ENCODE data around the gene HES3. TPM values are rescaled to one million over a fixed set of nuclear protein-coding genes. Genes with fewer than 3 reads are reported as not detected.

HES3 gene
- total RNA-seq, 1 donor from 2014 or later = not detected

DNA sequence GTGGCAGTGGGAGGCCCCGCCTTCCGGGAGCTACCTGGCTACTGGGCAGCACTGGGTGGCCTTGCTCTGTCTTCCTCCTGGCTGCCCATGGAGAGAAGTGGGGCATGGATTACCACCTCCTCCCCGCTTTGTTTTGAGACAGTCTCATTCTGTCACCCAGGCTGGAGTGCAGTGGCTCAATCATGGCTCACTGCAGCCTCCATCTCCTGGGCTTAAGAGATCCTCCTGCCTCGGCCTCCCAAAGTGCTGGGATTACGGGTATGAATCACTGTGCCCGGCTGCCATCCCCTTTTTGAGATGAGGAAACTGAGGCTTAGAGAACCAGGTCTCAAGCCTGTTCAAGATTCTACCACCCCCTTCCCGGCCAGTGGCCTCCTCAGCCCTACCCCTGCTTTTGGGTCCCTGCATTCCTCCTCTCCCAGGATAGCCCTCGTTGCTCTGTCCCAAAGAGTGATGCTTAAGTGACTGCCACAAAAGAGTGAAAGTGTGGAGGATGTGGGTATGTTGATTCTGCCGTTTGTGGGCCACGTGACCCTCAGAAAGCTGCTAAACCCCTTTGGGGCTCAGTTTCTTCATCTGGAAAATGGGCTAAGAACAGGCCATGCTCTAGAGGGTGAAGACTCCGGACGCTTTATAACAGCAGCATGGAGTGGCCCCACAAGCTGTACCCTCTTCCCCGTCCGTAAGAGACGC is 7.8 kb downstream of the HES3 start:
- DNase-seq (ENCODE audit: low spot score) = no peak

DNA sequence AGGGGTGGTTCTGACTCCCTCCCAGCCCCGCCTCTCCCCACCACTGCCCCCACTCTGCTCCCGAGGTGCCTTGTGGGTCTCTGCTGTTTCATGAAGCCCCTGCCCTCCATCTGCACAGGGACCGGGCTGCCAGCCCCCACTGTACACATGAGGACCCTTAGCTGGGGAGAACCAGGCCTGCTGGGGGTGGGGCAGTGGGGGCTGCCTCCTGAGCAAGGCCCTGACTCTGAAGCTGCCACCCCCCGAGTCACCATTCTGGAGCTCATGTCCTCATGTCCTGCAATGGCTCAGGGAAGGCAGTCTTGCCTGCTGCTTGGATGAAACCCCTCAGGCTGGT is 8.4 kb downstream of the HES3 start:
- no peaks in the 10 kb centered on the region for H3K9me3 Mint-ChIP-seq (ENCODE audit: low read depth)
- H3K27me3 Mint-ChIP-seq (ENCODE audit: low read depth) = peaks cover 25% of the 10 kb centered on the region

More for the DNA sequence above, 7.8 kb downstream of the HES3 start:
- no peaks in the 10 kb centered on the region for H3K9me3 Mint-ChIP-seq (ENCODE audit: low read depth)
- H3K36me3 Mint-ChIP-seq (ENCODE audit: low read depth) = no peaks in the 10 kb centered on the region
- no peaks in the 10 kb centered on the region for H3K4me1 Mint-ChIP-seq (ENCODE audit: low read depth)
- no peak overlapping the region for H3K4me3 Mint-ChIP-seq (ENCODE audit: unreplicated experiment)
- no peak overlapping the region for H3K27ac Mint-ChIP-seq (ENCODE audit: unreplicated experiment)
- peaks cover 25% of the 10 kb centered on the region for H3K27me3 Mint-ChIP-seq (ENCODE audit: low read depth)
- TF ChIP-seq, protein P1, sequence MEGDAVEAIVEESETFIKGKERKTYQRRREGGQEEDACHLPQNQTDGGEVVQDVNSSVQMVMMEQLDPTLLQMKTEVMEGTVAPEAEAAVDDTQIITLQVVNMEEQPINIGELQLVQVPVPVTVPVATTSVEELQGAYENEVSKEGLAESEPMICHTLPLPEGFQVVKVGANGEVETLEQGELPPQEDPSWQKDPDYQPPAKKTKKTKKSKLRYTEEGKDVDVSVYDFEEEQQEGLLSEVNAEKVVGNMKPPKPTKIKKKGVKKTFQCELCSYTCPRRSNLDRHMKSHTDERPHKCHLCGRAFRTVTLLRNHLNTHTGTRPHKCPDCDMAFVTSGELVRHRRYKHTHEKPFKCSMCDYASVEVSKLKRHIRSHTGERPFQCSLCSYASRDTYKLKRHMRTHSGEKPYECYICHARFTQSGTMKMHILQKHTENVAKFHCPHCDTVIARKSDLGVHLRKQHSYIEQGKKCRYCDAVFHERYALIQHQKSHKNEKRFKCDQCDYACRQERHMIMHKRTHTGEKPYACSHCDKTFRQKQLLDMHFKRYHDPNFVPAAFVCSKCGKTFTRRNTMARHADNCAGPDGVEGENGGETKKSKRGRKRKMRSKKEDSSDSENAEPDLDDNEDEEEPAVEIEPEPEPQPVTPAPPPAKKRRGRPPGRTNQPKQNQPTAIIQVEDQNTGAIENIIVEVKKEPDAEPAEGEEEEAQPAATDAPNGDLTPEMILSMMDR (IDR thresholded peaks at IDR 0.05) = no peak

DNA sequence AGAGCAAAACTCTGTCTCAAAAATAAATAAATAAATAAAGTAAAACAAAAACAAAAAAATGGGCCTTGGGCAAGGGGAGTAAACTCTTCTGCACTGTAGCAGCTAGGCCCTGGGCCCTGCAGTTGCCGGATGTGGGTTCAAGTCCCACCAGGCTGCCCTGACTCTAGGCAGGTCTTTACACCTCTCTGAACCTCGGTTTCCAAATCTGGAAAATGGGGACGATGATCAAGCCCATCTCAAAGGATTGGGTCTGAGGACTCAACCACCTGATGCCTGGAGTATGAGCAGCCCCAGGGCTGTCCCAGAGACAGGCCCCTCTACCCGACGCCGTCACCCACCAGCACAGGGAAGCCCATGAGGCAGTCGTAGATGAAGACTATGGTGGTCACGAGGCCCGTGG is 9.4 kb downstream of the HES3 start:
- no peak for DNase-seq (ENCODE audit: low spot score)
- no peak overlapping the region for H3K4me3 Mint-ChIP-seq (ENCODE audit: unreplicated experiment)
- TF ChIP-seq, protein P1 (IDR thresholded peaks at IDR 0.05) = no peak
- H3K4me1 Mint-ChIP-seq (ENCODE audit: low read depth) = no peaks in the 10 kb centered on the region
- no peak overlapping the region for H3K27ac Mint-ChIP-seq (ENCODE audit: unreplicated experiment)
- peaks cover 21% of the 10 kb centered on the region for H3K27me3 Mint-ChIP-seq (ENCODE audit: low read depth)
- no peaks in the 10 kb centered on the region for H3K36me3 Mint-ChIP-seq (ENCODE audit: low read depth)
- H3K9me3 Mint-ChIP-seq (ENCODE audit: low read depth) = no peaks in the 10 kb centered on the region

More for the DNA sequence above, 8.4 kb downstream of the HES3 start:
- no peak for DNase-seq (ENCODE audit: low spot score)
- Mint-ChIP-seq H3K36me3 (ENCODE audit: low read depth) (no peaks in the 10 kb centered on the region), H3K27ac (ENCODE audit: unreplicated experiment) (no peak overlapping the region), H3K4me3 (ENCODE audit: unreplicated experiment) (no peak overlapping the region), H3K4me1 (ENCODE audit: low read depth) (no peaks in the 10 kb centered on the region)
- TF ChIP-seq, protein P1 (IDR thresholded peaks at IDR 0.05) = no peak

DNA sequence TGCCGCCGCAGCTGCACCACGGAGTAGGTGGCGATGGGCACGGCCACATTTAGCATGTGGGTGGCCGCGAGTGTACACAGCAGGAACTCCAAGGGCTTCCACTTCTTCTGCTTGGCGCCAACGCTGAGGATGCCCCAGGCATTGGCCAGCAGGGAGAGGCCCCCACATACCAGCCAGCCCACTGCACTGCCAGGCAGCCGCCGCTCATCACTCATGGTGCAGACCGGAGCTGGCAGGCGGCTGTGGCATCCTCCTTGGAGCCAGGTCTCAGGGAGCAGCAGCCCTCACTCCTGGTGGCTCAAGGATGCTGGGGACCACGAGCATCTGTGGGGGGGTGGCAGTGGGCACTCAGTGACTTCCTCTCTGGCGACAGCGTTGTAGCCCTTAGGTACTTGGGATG is 10.7 kb downstream of the HES3 start:
- no peaks in the 10 kb centered on the region for H3K4me1 Mint-ChIP-seq (ENCODE audit: low read depth)
- H3K27ac Mint-ChIP-seq (ENCODE audit: unreplicated experiment) = no peak overlapping the region
- H3K9me3 Mint-ChIP-seq (ENCODE audit: low read depth) = no peaks in the 10 kb centered on the region
- no peaks in the 10 kb centered on the region for H3K36me3 Mint-ChIP-seq (ENCODE audit: low read depth)
- no peak overlapping the region for H3K4me3 Mint-ChIP-seq (ENCODE audit: unreplicated experiment)
- peaks cover 18% of the 10 kb centered on the region for H3K27me3 Mint-ChIP-seq (ENCODE audit: low read depth)
- no peak for DNase-seq (ENCODE audit: low spot score)
- TF ChIP-seq, protein P1 (IDR thresholded peaks at IDR 0.05) = no peak

DNA sequence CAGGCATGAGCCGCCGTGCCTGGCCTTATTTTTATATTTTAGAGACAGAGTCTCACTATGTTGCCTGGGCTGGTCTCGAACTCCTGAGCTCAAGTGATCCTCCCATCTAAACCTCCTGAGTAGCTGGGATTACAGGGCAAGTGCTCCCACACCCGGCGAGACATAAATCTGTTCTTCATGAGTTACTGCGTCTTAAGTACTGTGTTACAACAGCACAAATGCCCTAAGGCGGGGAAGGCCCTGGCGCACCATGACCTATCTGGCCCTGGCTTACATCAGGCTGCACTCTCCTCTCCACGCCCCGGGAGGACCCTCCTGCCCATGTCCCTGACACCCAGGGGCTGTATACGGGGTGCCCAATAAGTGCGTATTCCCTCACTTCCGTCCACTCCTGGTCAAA is 12.7 kb downstream of the HES3 start:
- DNase-seq (ENCODE audit: low spot score) = no peak
- H3K27me3 Mint-ChIP-seq (ENCODE audit: low read depth) = peaks cover 4% of the 10 kb centered on the region
- TF ChIP-seq, protein P1 (IDR thresholded peaks at IDR 0.05) = no peak
- H3K4me3 Mint-ChIP-seq (ENCODE audit: unreplicated experiment) = no peak overlapping the region
- H3K36me3 Mint-ChIP-seq (ENCODE audit: low read depth) = no peaks in the 10 kb centered on the region
- no peak overlapping the region for H3K27ac Mint-ChIP-seq (ENCODE audit: unreplicated experiment)
- peaks cover under 1% of the 10 kb centered on the region for H3K4me1 Mint-ChIP-seq (ENCODE audit: low read depth)
- no peaks in the 10 kb centered on the region for H3K9me3 Mint-ChIP-seq (ENCODE audit: low read depth)
